IMR-90 (cell line): Measurements from ENCODE around the gene TSACC. TPM values are rescaled to one million over a fixed set of nuclear protein-coding genes. Genes with fewer than 3 reads are reported as not detected.

Experiments used
- ATAC-seq: fragments of 200-7000 bp; cut with Tn5 transposase; 2 replicates; pipeline ENCODE4 v1.9.1; 2020; ENCODE audit warnings: low read depth, mild to moderate bottlenecking, moderate library complexity
- BruUV-seq: library from RNA; stranded (reverse); fragments of 400-500 nt; replicated peaks from 2 replicates; lab custom pipeline; 2021; lab: Mats Ljungman, UMichigan
- CTCF ChIA-PET: fragments of 300-600 bp; formaldehyde crosslinking; extraction: SDS; loops from one replicate; lab custom pipeline; 2021; ENCODE audit warnings: antibody characterized with exemption; lab: Yijun Ruan, JAX
- POLR2A ChIA-PET: fragments of 300-600 bp; sonication (Branson Sonifier 250); formaldehyde crosslinking; loops from one replicate; lab custom pipeline; 2022; ENCODE audit warnings: antibody characterized with exemption; ENCODE audit not compliant: unreplicated experiment; lab: Charles Lee
- DNase-seq: peaks from one replicate; pipeline ENCODE4 v3.0.0; 2013
- H2AFZ ChIP-seq: replicated peaks from 2 replicates; pipeline ENCODE3; 2013; ENCODE audit warnings: low read length, mild to moderate bottlenecking; ENCODE audit not compliant: poor library complexity
- H2AK5ac ChIP-seq: 2 replicates; pipeline ENCODE4 v1.6.1; 2013; ENCODE audit warnings: low read depth, low read length, inconsistent platforms
- H2AK9ac ChIP-seq: replicated peaks from 2 replicates; pipeline ENCODE3; 2013; ENCODE audit warnings: mild to moderate bottlenecking, low read depth, low read length, moderate library complexity; ENCODE audit not compliant: poor library complexity
- H2BK120ac ChIP-seq: 2 replicates; pipeline ENCODE4 v1.6.1; 2013; ENCODE audit warnings: low read depth, low read length, inconsistent platforms
- H2BK15ac ChIP-seq: 3 replicates; pipeline ENCODE4 v1.6.1; 2013; ENCODE audit warnings: low read depth, low read length, inconsistent platforms
- H2BK20ac ChIP-seq: 2 replicates; pipeline ENCODE4 v1.6.1; 2013; ENCODE audit warnings: low read depth, mild to moderate bottlenecking, inconsistent platforms, low read length, moderate library complexity
- H2BK5ac ChIP-seq: 2 replicates; pipeline ENCODE4 v1.6.1; 2013; ENCODE audit warnings: mild to moderate bottlenecking, low read depth, low read length, inconsistent platforms; ENCODE audit not compliant: poor library complexity, severe bottlenecking
- H3K14ac ChIP-seq: replicated peaks from 2 replicates; pipeline ENCODE4 v1.6.1; 2013; ENCODE audit warnings: low read depth, low read length, inconsistent platforms
- H3K18ac ChIP-seq: 2 replicates; pipeline ENCODE4 v1.6.1; 2013; ENCODE audit warnings: low read depth, low read length, control low read depth
- H3K23ac ChIP-seq: 2 replicates; pipeline ENCODE4 v1.6.1; 2013; ENCODE audit warnings: low read depth, low read length, inconsistent platforms
- H3K27ac ChIP-seq: 2 replicates; pipeline ENCODE4 v1.5.1; 2013; ENCODE audit warnings: mild to moderate bottlenecking, control low read depth, low read length; ENCODE audit not compliant: insufficient read depth
- H3K27me3 ChIP-seq: 2 replicates; pipeline ENCODE4 v1.6.1; 2013; ENCODE audit warnings: low read length; ENCODE audit not compliant: control insufficient read depth, insufficient read depth
- H3K36me3 ChIP-seq: 2 replicates; pipeline ENCODE4 v1.6.1; 2013; ENCODE audit warnings: low read length, mixed read lengths; ENCODE audit not compliant: control insufficient read depth, insufficient read depth
- H3K4ac ChIP-seq: 2 replicates; pipeline ENCODE4 v1.6.1; 2013; ENCODE audit warnings: low read depth, low read length, inconsistent platforms
- H3K4me1 ChIP-seq: 2 replicates; pipeline ENCODE4 v1.6.1; 2013; ENCODE audit warnings: low read length, mixed read lengths; ENCODE audit not compliant: control insufficient read depth, insufficient read depth
- H3K4me2 ChIP-seq: 2 replicates; pipeline ENCODE4 v1.6.1; 2013; ENCODE audit warnings: low read depth, mild to moderate bottlenecking, control low read depth, low read length, moderate library complexity
- H3K4me3 ChIP-seq: 2 replicates; pipeline ENCODE4 v1.5.1; 2013; ENCODE audit warnings: low read depth, mild to moderate bottlenecking, control low read depth, low read length, moderate library complexity; ENCODE audit not compliant: insufficient read depth
- H3K56ac ChIP-seq: 2 replicates; pipeline ENCODE4 v1.6.1; 2013; ENCODE audit warnings: low read length, inconsistent platforms; ENCODE audit not compliant: insufficient read depth; ENCODE audit errors: extremely low read depth
- H3K79me1 ChIP-seq, 2 experiments: 2 replicates each; pipeline ENCODE4 v1.6.1; 2013; ENCODE audit warnings: low read length in 2 of 2, inconsistent platforms in 1 of 2, low read depth in 1 of 2
- H3K9ac ChIP-seq: 2 replicates; pipeline ENCODE4 v1.6.1; 2013; ENCODE audit warnings: low read depth, low read length, control low read depth
- H3K9me1 ChIP-seq: 2 replicates; pipeline ENCODE4 v1.6.1; 2013; ENCODE audit warnings: low read length, inconsistent platforms; ENCODE audit not compliant: insufficient read depth
- H3K9me3 ChIP-seq: 2 replicates; pipeline ENCODE4 v1.6.1; 2013; ENCODE audit warnings: low read length; ENCODE audit not compliant: control insufficient read depth, insufficient read depth
- H4K20me1 ChIP-seq: 2 replicates; pipeline ENCODE4 v1.6.1; 2013; ENCODE audit warnings: low read length, inconsistent platforms; ENCODE audit not compliant: insufficient read depth
- H4K5ac ChIP-seq: 2 replicates; pipeline ENCODE4 v1.6.1; 2013; ENCODE audit warnings: mild to moderate bottlenecking, low read depth, low read length, control low read depth
- H4K8ac ChIP-seq, 2 experiments: 2 replicates each; pipeline ENCODE4 v1.6.1; 2013; ENCODE audit warnings: low read depth in 2 of 2, low read length in 2 of 2, control low read depth in 1 of 2, inconsistent platforms in 1 of 2
- H4K91ac ChIP-seq: 2 replicates; pipeline ENCODE4 v1.6.1; 2013; ENCODE audit warnings: low read depth, low read length, inconsistent platforms; ENCODE audit not compliant: insufficient read depth
- CHD1 ChIP-seq: IDR thresholded peaks from 2 replicates; pipeline ENCODE4 v1.6.1; 2012; ENCODE audit warnings: low read depth, low read length, improper control_type of control experiment
- MXI1 ChIP-seq: IDR thresholded peaks from 2 replicates; pipeline ENCODE4 v1.6.1; 2012; ENCODE audit warnings: low read depth, mild to moderate bottlenecking, low read length, moderate library complexity, borderline replicate concordance
- WGBS, 2 experiments: methylation state at CpG; one replicate each; pipeline versions ENCODE4 v1.1.5 to v1.1.7; 2013; ENCODE audit warnings: missing lambda C conversion rate in 2 of 2; ENCODE audit not compliant: insufficient read length in 1 of 2; ENCODE audit errors: extremely low coverage in 2 of 2; 5-methylcytosine and 5-hydroxymethylcytosine counted together
- dilution Hi-C: fragments of 300-500 bp; cut with HindIII; formaldehyde crosslinking; loops from one replicate; pipeline ENCODE4 v1.14.3; 2018; ENCODE audit warnings: low sequenced_read_pairs; ENCODE audit not compliant: unreplicated experiment
- in situ Hi-C: fragments of 300-500 bp; cut with MboI; formaldehyde crosslinking; loops from 3 replicates; pipeline ENCODE4 v1.14.3; 2019; ENCODE audit warnings: low sequenced_read_pairs, inconsistent platforms, mixed read lengths
- intact Hi-C: fragments of 100-400 bp; cut with micrococcal nuclease; formaldehyde crosslinking; loops from 2 replicates; pipeline ENCODE4 v1.10.0; 2022
- polyA plus RNA-seq, 3 experiments: library from polyadenylated mRNA; depleted of rRNA; stranded (reverse); fragments of >200 nt; gene quantifications; 2 replicates each; pipeline ENCODE4 v1.2.3, GENCODE V29; 2012; ENCODE audit warnings: low replicate concordance in 1 of 3
- total RNA-seq: library from RNA; depleted of rRNA; stranded (reverse); fragments of >200 nt; gene quantifications from 2 replicates; pipeline ENCODE4 v1.2.3, GENCODE V29; 2012

Gene TSACC
- total and polyA plus RNA-seq, 2 of the 4 experiments (the other 2 are of a cell fraction) = 0.75 TPM; not detected in 1

- no peaks in the 10 kb centered on the region for H3K4me1 ChIP-seq
- no peak overlapping the region for H4K8ac ChIP-seq
- no peaks in the 10 kb centered on the region; the same call in 1 of the 2 replicates for H4K20me1 ChIP-seq
- H3K9ac ChIP-seq = no peak overlapping the region
- H3K79me1 ChIP-seq = no peaks in the 10 kb centered on the region
- no peak overlapping the region for H2BK15ac ChIP-seq
- no peak overlapping the region for H3K4me3 ChIP-seq
- no peaks in the 10 kb centered on the region for H3K36me3 ChIP-seq
- no peak overlapping the region for H2AFZ ChIP-seq
- H2BK5ac ChIP-seq = no peak overlapping the region
- dilution Hi-C loops (no loop called here), intact Hi-C loops (no loop called here), in situ Hi-C loops (no loop called here)
- CTCF ChIA-PET = interaction anchor here (0.9 kb wide), 1 partner anchor 14 kb away, joined by 3 read pairs; no protein-coding TSS in a partner anchor
- WGBS, 2 experiments = no CpG with 5 or more reads among the region's 2 CpGs
- no peak overlapping the region for H4K5ac ChIP-seq
- TF ChIP-seq MXI1 (no peak), CHD1 (no peak)
- H3K27ac ChIP-seq = no peak overlapping the region
- DNase-seq (no peak), ATAC-seq (no peak)
- no TSS peak for BruUV-seq
- H3K4me2 ChIP-seq = no peak overlapping the region
- POLR2A ChIA-PET = no interaction called here
- H3K9me1 ChIP-seq = no peaks in the 10 kb centered on the region
- H3K4ac ChIP-seq = no peak overlapping the region
- no peak overlapping the region for H2BK20ac ChIP-seq
- no peak overlapping the region for H2AK5ac ChIP-seq
- H3K27me3 ChIP-seq = peaks cover 53% of the 10 kb centered on the region
- H3K14ac ChIP-seq = no peak overlapping the region
- no peak overlapping the region for H2AK9ac ChIP-seq
- H3K18ac ChIP-seq = no peak overlapping the region
- no peaks in the 10 kb centered on the region; the same call in 1 of the 2 replicates for H3K9me3 ChIP-seq
- no peak overlapping the region for H4K91ac ChIP-seq
- no peak overlapping the region for H2BK120ac ChIP-seq
- H3K56ac ChIP-seq = no peak overlapping the region
- H3K23ac ChIP-seq = no peak overlapping the region
Observed at GRCh38 chr1:156357977-156358376, 19.7 kb downstream of the TSACC start.
